Epithelial cell of proximal tubule (primary cell): ENCODE data around the gene BLTP2. TPM values are rescaled to one million over a fixed set of nuclear protein-coding genes. Genes with fewer than 3 reads are reported as not detected.

Source experiments
- DNase-seq: peaks from one replicate; pipeline ENCODE4 v3.0.0-alpha.2; 2011; ENCODE audit warnings: low read depth
- H3K4me3 ChIP-seq: 2 replicates; pipeline ENCODE4 v1.5.1; 2011; ENCODE audit warnings: low read depth, mild to moderate bottlenecking, low read length
- CTCF ChIP-seq: conservative IDR thresholded peaks from 2 replicates; pipeline ENCODE4 v1.5.1; 2012; ENCODE audit warnings: low read depth, mild to moderate bottlenecking, low read length
- total RNA-seq: library from RNA; depleted of rRNA; stranded (reverse); fragments of >200 nt; gene quantifications from 2 replicates; pipeline ENCODE4 v1.2.3, GENCODE V29; 2015

The BLTP2 gene
- total RNA-seq, 1 donor from 2014 or later, result 136 TPM

GRCh38 chr17:28646039-28646754, 1.2 kb upstream of the BLTP2 start:
- H3K4me3 ChIP-seq, result no peak overlapping the region
- no peak for DNase-seq
- no peak for TF ChIP-seq CTCF

- TF ChIP-seq CTCF, result no peak
- peak overlapping the region; percentile 84 for H3K4me3 ChIP-seq
- DNase-seq, result no peak
Observed at GRCh38 chr17:28645576-28645939, 600 bp upstream of the BLTP2 start.

- DNase-seq, result no peak
- peak overlapping the region; percentile 84 for H3K4me3 ChIP-seq
- TF ChIP-seq CTCF, result peak; percentile 65
Observed at GRCh38 chr17:28643983-28644786, 773 bp downstream of the BLTP2 start.

GRCh38 chr17:28641579-28641978, 3.4 kb downstream of the BLTP2 start:
- DNase-seq, result no peak
- H3K4me3 ChIP-seq, result no peak overlapping the region
- TF ChIP-seq CTCF, result no peak

- DNase-seq, result no peak
- no peak for TF ChIP-seq CTCF
- no peak overlapping the region for H3K4me3 ChIP-seq
Observed at GRCh38 chr17:28635506-28635905, 9.5 kb downstream of the BLTP2 start.

- no peak overlapping the region for H3K4me3 ChIP-seq
- no peak for TF ChIP-seq CTCF
- DNase-seq, result no peak
Observed at GRCh38 chr17:28634206-28634865, 10.6 kb downstream of the BLTP2 start.
